Measurements from ENCODE around the gene NCL. TPM values are rescaled to one million over a fixed set of nuclear protein-coding genes. Genes with fewer than 3 reads are reported as not detected.
"Not testable (repeated sequence)": the region's sequence is repeated elsewhere in the genome, so short reads cannot be mapped to it uniquely, and the experiment has no call there.

Gene NCL
- total RNA-seq, 4 donors from 2014 or later: 83.9 to 126 (median 97.0) TPM

DNA sequence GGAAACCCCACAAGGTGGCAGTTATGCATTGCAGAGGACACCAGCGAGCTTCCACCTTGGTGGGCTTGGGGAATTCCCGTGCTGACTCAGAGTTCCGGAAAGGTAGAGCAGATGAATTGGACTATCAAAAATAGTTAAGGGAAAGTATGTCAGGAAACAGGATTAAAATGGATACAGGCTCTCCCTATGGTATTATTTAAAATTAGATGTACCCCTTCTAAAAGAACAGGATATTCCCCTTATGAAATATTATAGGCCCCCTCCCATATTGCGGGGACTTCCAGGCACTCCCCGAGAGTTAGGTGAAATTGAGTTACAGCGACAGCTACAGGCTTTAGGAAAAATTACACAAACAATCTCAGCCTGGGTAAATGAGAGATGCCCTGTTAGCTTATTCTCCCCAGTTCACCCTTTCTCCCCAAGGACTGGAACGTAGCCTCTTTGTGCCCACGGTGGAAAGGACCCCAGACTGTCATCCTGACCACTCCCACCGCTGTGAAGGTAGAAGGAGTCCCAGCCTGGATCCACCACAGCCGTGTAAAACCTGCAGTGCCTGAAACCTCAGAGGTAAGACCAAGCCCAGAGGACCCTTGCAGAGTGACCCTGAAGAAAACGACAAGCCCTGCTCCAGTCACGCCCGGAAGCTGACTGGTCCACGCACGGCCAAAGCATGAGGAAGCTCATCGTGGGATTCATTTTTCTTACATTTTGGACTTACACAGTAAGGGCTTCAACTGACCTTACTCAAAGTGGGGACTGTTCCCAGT, 58.5 kb downstream of the NCL start:
- intact Hi-C loops (cut with DNase I); H3K4me3 ChIP-seq (replicated peaks in 1 of 3); DNase-seq; H3K9me3 ChIP-seq; H3K36me3 ChIP-seq; H3K27me3 ChIP-seq; H3K27ac ChIP-seq; H3K4me1 ChIP-seq: not testable (repeated sequence)
- WGBS, 2 donors: 27 to 34% methylated on average over 16 of the region's 16 CpGs
- TF ChIP-seq, protein P1, sequence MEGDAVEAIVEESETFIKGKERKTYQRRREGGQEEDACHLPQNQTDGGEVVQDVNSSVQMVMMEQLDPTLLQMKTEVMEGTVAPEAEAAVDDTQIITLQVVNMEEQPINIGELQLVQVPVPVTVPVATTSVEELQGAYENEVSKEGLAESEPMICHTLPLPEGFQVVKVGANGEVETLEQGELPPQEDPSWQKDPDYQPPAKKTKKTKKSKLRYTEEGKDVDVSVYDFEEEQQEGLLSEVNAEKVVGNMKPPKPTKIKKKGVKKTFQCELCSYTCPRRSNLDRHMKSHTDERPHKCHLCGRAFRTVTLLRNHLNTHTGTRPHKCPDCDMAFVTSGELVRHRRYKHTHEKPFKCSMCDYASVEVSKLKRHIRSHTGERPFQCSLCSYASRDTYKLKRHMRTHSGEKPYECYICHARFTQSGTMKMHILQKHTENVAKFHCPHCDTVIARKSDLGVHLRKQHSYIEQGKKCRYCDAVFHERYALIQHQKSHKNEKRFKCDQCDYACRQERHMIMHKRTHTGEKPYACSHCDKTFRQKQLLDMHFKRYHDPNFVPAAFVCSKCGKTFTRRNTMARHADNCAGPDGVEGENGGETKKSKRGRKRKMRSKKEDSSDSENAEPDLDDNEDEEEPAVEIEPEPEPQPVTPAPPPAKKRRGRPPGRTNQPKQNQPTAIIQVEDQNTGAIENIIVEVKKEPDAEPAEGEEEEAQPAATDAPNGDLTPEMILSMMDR (IDR thresholded peaks at IDR 0.05): peak; percentile 14 to 65 (median 46)

DNA sequence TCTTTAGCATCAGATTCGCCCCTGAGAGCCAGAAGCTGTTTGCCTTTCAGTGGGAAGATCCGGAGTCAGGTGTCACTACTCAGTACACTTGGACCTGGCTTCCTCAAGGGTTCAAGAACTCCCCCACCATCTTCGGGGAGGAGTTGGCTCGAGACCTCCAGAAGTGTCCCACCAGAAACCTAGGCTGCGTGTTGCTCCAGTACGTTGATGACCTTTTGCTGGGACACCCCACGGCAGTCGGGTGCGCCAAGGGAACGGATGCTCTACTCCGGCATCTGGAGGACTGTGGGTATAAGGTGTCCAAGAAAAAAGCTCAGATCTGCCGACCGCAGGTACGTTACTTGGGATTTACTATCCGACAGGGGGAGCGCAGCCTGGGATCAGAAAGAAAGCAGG, 60.1 kb downstream of the NCL start:
- H3K27me3 ChIP-seq; H3K4me3 ChIP-seq (replicated peaks in 1 of 3); intact Hi-C loops (cut with DNase I); H3K36me3 ChIP-seq; H3K9me3 ChIP-seq; DNase-seq; H3K27ac ChIP-seq: not testable (repeated sequence)
- WGBS, 2 donors: 62 to 80% methylated on average over 13 to 16 of the region's 16 CpGs
- peaks cover 0 to 11% of the 10 kb centered on the region in 2 donors for H3K4me1 ChIP-seq

Small RNA genes within 50 kb of the gene (small RNA-seq; reads per million reads assigned to genes)
- gene RNU2-22P: not detected
- 86.3 reads per million, percentile 96 among the genes with 10 or more reads in this experiment for gene SNORA75
- gene SNORD20: not detected
- gene SNORD82: 1,956 reads per million, percentile 99 among the genes with 10 or more reads in this experiment

Other genes starting within 250 kb of the NCL start
- 10 to 100 TPM in 1 of 4 donors, 1 to 10 TPM in 3; 6.5 to 19.2 (median 7.8) TPM for gene B3GNT7, start 68.8 kb downstream of the NCL start, total RNA-seq
- gene NMUR1, start 66.0 kb upstream of the NCL start, total RNA-seq: under 1 TPM in 3 of 4 donors, not detected in 1; 0.11 to 0.73 (median 0.67) TPM
- gene TEX44, start 128.4 kb upstream of the NCL start, total RNA-seq: under 1 TPM in 1 of 4 donors, not detected in 3; 0.54 TPM
- 1,000 to 10,000 TPM in 3 of 4 donors, 100 to 1,000 TPM in 1; 631 to 1,160 (median 1,099) TPM for gene PTMA, start 244.0 kb upstream of the NCL start, total RNA-seq

Measured in thyroid gland (tissue), 4 donors.